ENCODE data around the gene ASXL2. TPM values are rescaled to one million over a fixed set of nuclear protein-coding genes. Genes with fewer than 3 reads are reported as not detected.

ASXL2 gene
- total and polyA plus RNA-seq, 2 of the 13 experiments (the other 11 are each of a cell fraction or from before 2014, with no cell fraction given) = 12.1 to 19.2 TPM

DNA sequence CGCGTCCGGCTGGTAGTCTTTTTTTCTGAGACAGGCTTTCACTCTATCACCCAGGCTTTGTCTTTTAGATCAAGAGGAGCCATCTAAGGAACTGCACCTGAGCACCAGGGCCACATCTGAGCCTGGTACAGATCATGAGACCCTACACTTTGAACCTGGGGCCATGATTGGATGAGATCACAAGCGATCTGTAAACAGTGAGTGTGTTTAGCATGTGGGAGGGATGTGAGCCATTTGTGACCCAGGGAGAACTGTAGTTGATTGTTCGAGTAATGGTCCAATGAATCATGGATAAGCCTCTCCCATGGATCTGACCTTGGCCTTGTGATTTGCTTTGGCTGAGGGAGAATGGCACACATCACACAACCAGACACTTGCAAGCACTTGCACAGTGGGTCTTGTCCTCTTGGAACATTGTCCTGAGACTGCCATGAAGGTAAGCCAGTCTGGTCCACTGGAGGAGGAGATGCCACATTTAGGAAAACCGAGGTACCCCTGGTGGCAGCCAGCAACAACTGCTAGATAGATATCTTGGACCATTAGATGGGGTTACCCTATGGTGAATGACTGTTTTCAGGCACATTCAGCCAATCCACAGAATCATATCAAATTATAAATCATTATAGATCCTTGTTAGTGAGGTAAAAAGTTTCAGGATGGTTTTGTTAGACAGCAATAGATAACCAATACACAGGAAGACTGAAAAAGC is 185.4 kb downstream of the ASXL2 start (continued):
- TF ChIP-seq ZNF17 (CRISPR knock-in tag; IDR thresholded peaks at IDR 0.05) (no peak), NFYC (CRISPR knock-in tag; IDR thresholded peaks at IDR 0.05) (peak; percentile 49), ZNF329 (CRISPR knock-in tag; IDR thresholded peaks at IDR 0.05; ENCODE audit: low read depth) (no peak), RCOR2 (CRISPR knock-in tag; IDR thresholded peaks at IDR 0.05) (peak; percentile 73; the same call in 1 of the 2 replicates), ZNF407 (CRISPR knock-in tag; IDR thresholded peaks at IDR 0.05; ENCODE audit: not compliant biosample characterization) (no peak), SMARCE1 (IDR thresholded peaks at IDR 0.05; ENCODE audit: borderline replicate concordance) (no peak), ZNF335 (CRISPR knock-in tag; IDR thresholded peaks at IDR 0.05) (0 out of 2 replicates have a peak, but pooled peaks have one; percentile 50), KDM1A (CRISPR knock-in tag; IDR thresholded peaks at IDR 0.05) (no peak), ZNF713 (CRISPR knock-in tag; IDR thresholded peaks at IDR 0.05) (no peak), NBN (conservative IDR thresholded peaks at IDR 0.05) (no peak), NCOA1 (CRISPR knock-in tag; IDR thresholded peaks at IDR 0.05) (peak; percentile 65; the same call in 1 of the 2 replicates), MYPOP (CRISPR knock-in tag; IDR thresholded peaks at IDR 0.05) (no peak), ZNF431 (CRISPR knock-in tag; IDR thresholded peaks at IDR 0.05; ENCODE audit: borderline replicate concordance, low read depth) (no peak), ZNF629 (CRISPR knock-in tag; conservative IDR thresholded peaks at IDR 0.05) (no peak), ZNF207 (IDR thresholded peaks at IDR 0.05; ENCODE audit: borderline replicate concordance) (no peak), HMG20B (CRISPR knock-in tag; conservative IDR thresholded peaks at IDR 0.05) (no peak; the same call in 1 of the 2 replicates), HNRNPUL1 (IDR thresholded peaks at IDR 0.05; ENCODE audit: low read depth, low read length) (no peak), ONECUT2 (CRISPR knock-in tag; IDR thresholded peaks at IDR 0.05) (no peak), NONO (IDR thresholded peaks at IDR 0.05) (no peak), NONO (CRISPR knock-in tag; conservative IDR thresholded peaks at IDR 0.05) (no peak; the same call in 1 of the 2 replicates), PAWR (CRISPR knock-in tag; IDR thresholded peaks at IDR 0.05; ENCODE audit: borderline replicate concordance) (no peak), RNF2 (conservative IDR thresholded peaks at IDR 0.05; ENCODE audit: low read depth) (no peak)
